A673 (cell line): ENCODE results near the gene ELOVL7.

Experiments
- CTCF ChIP-seq: fragments of 300-800, 200-600 bp; sonication (generic); conservative IDR thresholded peaks from 2 replicates; pipeline ENCODE4 v1.5.1; 2017; ENCODE audit warnings: low read depth, mild to moderate bottlenecking, antibody characterized with exemption, low read length, moderate library complexity, mixed read lengths
- EZH2 ChIP-seq: fragments of 200-600 bp; sonication (generic); IDR thresholded peaks from 2 replicates; pipeline ENCODE4 v1.6.1; 2017; ENCODE audit warnings: borderline replicate concordance, low read depth, mild to moderate bottlenecking, mixed read lengths, antibody characterized with exemption, low read length; ENCODE audit not compliant: poor library complexity, severe bottlenecking

DNA sequence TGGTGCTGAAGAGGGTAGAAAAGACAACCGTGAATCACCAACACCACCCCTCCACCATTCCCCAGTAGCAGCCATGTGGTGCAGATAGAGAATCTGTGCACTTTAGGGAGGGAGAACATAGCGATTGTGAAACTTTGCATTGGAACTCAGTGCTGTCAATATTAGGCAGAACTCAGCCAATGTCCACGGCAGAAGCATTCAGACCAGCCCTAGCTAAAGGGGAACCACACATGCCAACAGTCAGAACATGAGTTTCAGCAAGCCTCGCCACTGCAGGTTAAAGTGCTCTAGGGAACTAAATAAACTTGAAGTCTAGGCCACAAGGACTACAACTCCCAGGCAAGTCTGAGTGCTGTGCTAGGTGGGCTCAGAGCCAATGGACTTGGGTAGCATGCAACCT is 105.6 kb downstream of the ELOVL7 start:
- no peak for TF ChIP-seq CTCF
- TF ChIP-seq EZH2: no peak
